GM12878 (cell line): ENCODE results near the gene ARHGAP44. TPM values are rescaled to one million over a fixed set of nuclear protein-coding genes. Genes with fewer than 3 reads are reported as not detected.
A peak's percentile ranks its signal among the peaks of the same experiment; 100 is the strongest.

Source experiments
- ASH2L ChIP-seq: fragments of 300-600, 200-600 bp; sonication (generic); IDR thresholded peaks from 2 replicates; pipeline ENCODE4 v1.6.1; 2017; ENCODE audit warnings: low read depth, mild to moderate bottlenecking, borderline replicate concordance
- BCL3 ChIP-seq: IDR thresholded peaks from 2 replicates; pipeline ENCODE4 v1.6.1; 2011; ENCODE audit warnings: borderline replicate concordance, low read depth, mild to moderate bottlenecking, moderate library complexity, low read length; ENCODE audit not compliant: insufficient read depth, poor library complexity, severe bottlenecking
- BHLHE40 ChIP-seq, 2 experiments: fragments of 450-650 bp in 1 of 2; IDR thresholded peaks; 2 replicates each; pipeline ENCODE4 v1.6.1; 2011 to 2017; ENCODE audit warnings: low read depth in 2 of 2, borderline replicate concordance in 1 of 2, improper control_type of control experiment in 1 of 2, low read length in 1 of 2, mild to moderate bottlenecking in 1 of 2
- CHD1 ChIP-seq: IDR thresholded peaks from 2 replicates; pipeline ENCODE4 v1.6.1; 2012; ENCODE audit warnings: low read depth, low read length, improper control_type of control experiment
- CHD4 ChIP-seq: fragments of 200-600 bp; sonication (generic); IDR thresholded peaks from 2 replicates; pipeline ENCODE4 v1.6.1; 2016; ENCODE audit warnings: mild to moderate bottlenecking
- EED ChIP-seq: sonication (generic); IDR thresholded peaks from 2 replicates; pipeline ENCODE4 v1.6.1; 2016; ENCODE audit warnings: antibody characterized with exemption, low read depth
- EGR1 ChIP-seq, 2 experiments: IDR thresholded peaks; 1 replicate in 1 of 2; 2 replicates in 1 of 2; pipeline ENCODE4 v1.6.1; 2011 to 2012; ENCODE audit warnings: low read depth in 2 of 2, low read length in 2 of 2, borderline replicate concordance in 1 of 2, mild to moderate bottlenecking in 1 of 2, moderate library complexity in 1 of 2
- ESRRA ChIP-seq: IDR thresholded peaks from 2 replicates; pipeline ENCODE4 v1.6.1; 2012; ENCODE audit warnings: mild to moderate bottlenecking, low read length, improper control_type of control experiment
- FOXK2 ChIP-seq: fragments of 450-650 bp; IDR thresholded peaks from 2 replicates; pipeline ENCODE4 v1.6.1; 2017; ENCODE audit warnings: mild to moderate bottlenecking, moderate library complexity
- HSF1 ChIP-seq: fragments of 150-350 bp; IDR thresholded peaks from 2 replicates; pipeline ENCODE4 v1.6.1; 2014; ENCODE audit warnings: mild to moderate bottlenecking, low read depth, low read length
- IKZF2 ChIP-seq, 2 experiments: fragments of 450-650 bp; IDR thresholded peaks; 2 replicates each; pipeline ENCODE4 v1.6.1; 2017; ENCODE audit warnings: mild to moderate bottlenecking in 2 of 2, moderate library complexity in 2 of 2
- SMAD1 ChIP-seq: fragments of 450-650 bp; IDR thresholded peaks from 2 replicates; pipeline ENCODE4 v1.6.1; 2018; ENCODE audit warnings: mild to moderate bottlenecking, low read depth; ENCODE audit not compliant: partially characterized antibody
- SP1 ChIP-seq: IDR thresholded peaks from one replicate; pipeline ENCODE4 v1.6.1; 2011; ENCODE audit warnings: low read depth, low read length
- SPI1 ChIP-seq: IDR thresholded peaks from 2 replicates; pipeline ENCODE4 v1.6.1; 2011; ENCODE audit warnings: low read depth, mild to moderate bottlenecking, low read length, moderate library complexity, borderline replicate concordance; ENCODE audit not compliant: insufficient read depth
- STAT1 ChIP-seq: fragments of 450-650 bp; conservative IDR thresholded peaks from 2 replicates; pipeline ENCODE4 v1.6.1; 2014; ENCODE audit warnings: antibody characterized with exemption, mild to moderate bottlenecking
- TCF3 ChIP-seq: IDR thresholded peaks from 2 replicates; pipeline ENCODE4 v1.6.1; 2012; ENCODE audit warnings: low read depth, mild to moderate bottlenecking, low read length, borderline replicate concordance; ENCODE audit not compliant: insufficient read depth
- ZBTB4 ChIP-seq: fragments of 450-650 bp; formaldehyde crosslinking; IDR thresholded peaks from 2 replicates; pipeline ENCODE4 v1.4.0; 2022; ENCODE audit warnings: mild to moderate bottlenecking, moderate library complexity
- ZNF207 ChIP-seq: fragments of 450-650 bp; IDR thresholded peaks from 2 replicates; pipeline ENCODE4 v1.6.1; 2014; ENCODE audit warnings: antibody characterized with exemption, mild to moderate bottlenecking, borderline replicate concordance
- ZNF274 ChIP-seq: IDR thresholded peaks from one replicate; pipeline ENCODE4 v1.8.0; 2011; ENCODE audit not compliant: insufficient read length, insufficient read depth
- ZZZ3 ChIP-seq: IDR thresholded peaks from 2 replicates; pipeline ENCODE4 v1.6.1; 2011; ENCODE audit warnings: low read depth; ENCODE audit not compliant: control insufficient read depth, insufficient read length
- polyA plus RNA-seq, 11 experiments: library from polyadenylated mRNA; depleted of rRNA in 4 of 11; unstranded in 6 of 11; stranded (reverse) in 5 of 11; fragments of >200 nt; fragmentation: Nextera tagmentation in 4 of 11; fragmentation: Illumina TruSeq in 1 of 11; extraction: Ambion mirVana in 4 of 11; extraction: Trizol in 1 of 11; gene quantifications; 1 replicate in 1 of 11; 2 replicates in 10 of 11; pipeline versions ENCODE4 v1.2.1 to v1.2.3, GENCODE V29; 2011 to 2016; ENCODE audit warnings: inconsistent platforms in 2 of 11, missing spikeins in 2 of 11, low read depth in 1 of 11
- total RNA-seq, 4 experiments: library from RNA; depleted of rRNA in 3 of 4; stranded (reverse); fragments of >200 nt in 3 of 4; fragmentation: Illumina TruSeq in 1 of 4; extraction: Trizol in 1 of 4; gene quantifications; 2 replicates each; pipeline versions ENCODE4 v1.2.1 to v1.2.3, GENCODE V29; 2013 to 2021

The ARHGAP44 gene
- total and polyA plus RNA-seq, 10 of the 15 experiments (the other 5 are each of a cell fraction or from before 2014, with no cell fraction given): 0.11 to 1.2 (median 0.48) TPM

- 0 out of 2 replicates have a peak, but pooled peaks have one; percentile 24 for TF ChIP-seq HSF1
- TF ChIP-seq ZNF207: peak; percentile 64
- peak; percentile 70 for TF ChIP-seq TCF3
- peak; percentile 62; the same call in 1 of the 2 replicates for TF ChIP-seq EED
- TF ChIP-seq EGR1 (IDR thresholded peaks at IDR 0.05; ENCODE audit: borderline replicate concordance in 1 of 2, low read depth in 2 of 2, low read length in 2 of 2): peak in 1 of 2 experiments; percentile 76; a peak in 2 of 3 replicates
- TF ChIP-seq CHD1: no peak
- TF ChIP-seq SP1: peak; percentile 93
- TF ChIP-seq BCL3: no peak
- TF ChIP-seq ZZZ3: no peak
- TF ChIP-seq ZBTB4: no peak
- no peak for TF ChIP-seq SPI1
- TF ChIP-seq FOXK2: no peak; the same call in 1 of the 2 replicates
- no peak for TF ChIP-seq CHD4
- no peak for TF ChIP-seq STAT1
- no peak for TF ChIP-seq ESRRA
- TF ChIP-seq IKZF2 (IDR thresholded peaks at IDR 0.05): peak; percentile 57 to 61; a peak in 3 of 4 replicates
- TF ChIP-seq BHLHE40 (IDR thresholded peaks at IDR 0.05; ENCODE audit: borderline replicate concordance in 1 of 2, low read depth in 2 of 2, low read length in 1 of 2): peak; percentile 74 to 95
- TF ChIP-seq SMAD1: peak; percentile 83
- no peak for TF ChIP-seq ZNF274
- no peak for TF ChIP-seq ASH2L
These were observed 228.6 kb downstream of the ARHGAP44 start, which contains the start of gene ELAC2 (continued) for GRCh38 chr17:13017655-13018459.
